Left ventricle myocardium superior (tissue), 1 donor: ENCODE data around the gene BARX1. TPM values are rescaled to one million over a fixed set of nuclear protein-coding genes. Genes with fewer than 3 reads are reported as not detected.
A peak's percentile ranks its signal among the peaks of the same experiment; 100 is the strongest.
"Not testable (repeated sequence)": the region's sequence is repeated elsewhere in the genome, so short reads cannot be mapped to it uniquely, and the experiment has no call there.

Source experiments
- ATAC-seq: fragments of 200-7000 bp; cut with Tn5 transposase; one replicate; pipeline ENCODE4 v1.9.1; 2020; ENCODE audit warnings: mild to moderate bottlenecking, moderate library complexity
- DNase-seq: peaks from one replicate; pipeline ENCODE4 v3.0.0-alpha.2; 2020
- intact Hi-C: fragments of 100-400 bp; cut with micrococcal nuclease; formaldehyde crosslinking; loops from one replicate; pipeline ENCODE4 v1.11.0; 2022
- total RNA-seq: library from RNA; stranded (reverse); fragmentation: NEBNext Ultra II Directional; extraction: Animal tissue kit (Norgen Biotek cat#: 25700); gene quantifications from one replicate; pipeline ENCODE4 v1.2.1, GENCODE V29; 2021
- donor health status: DM: no; HTN: yes; CAD: no; lungs with severe emphysema.

The BARX1 gene
- total RNA-seq, 1 donor from 2014 or later: not detected

DNA sequence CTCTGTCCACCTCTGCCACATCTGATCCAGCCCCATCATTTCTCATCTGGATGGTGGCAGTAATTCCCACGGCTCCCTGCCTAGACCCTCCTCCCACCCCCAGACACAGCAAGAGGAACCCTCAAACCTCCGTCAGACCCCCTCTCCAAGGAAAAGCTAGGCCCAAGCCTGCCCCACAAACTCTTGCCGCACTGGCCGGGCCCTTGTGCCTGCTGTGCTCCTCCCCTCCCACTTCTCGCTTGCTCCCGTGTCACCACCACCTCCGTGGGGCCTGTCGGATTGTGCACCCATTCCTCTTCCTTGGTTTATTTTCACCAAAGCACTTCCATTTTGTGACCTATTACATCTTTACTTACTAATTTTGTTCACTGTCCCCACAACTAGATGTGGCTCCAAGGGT, 14.2 kb downstream of the BARX1 start:
- no peak for ATAC-seq
- intact Hi-C loops: no loop called here
- no peak for DNase-seq

DNA sequence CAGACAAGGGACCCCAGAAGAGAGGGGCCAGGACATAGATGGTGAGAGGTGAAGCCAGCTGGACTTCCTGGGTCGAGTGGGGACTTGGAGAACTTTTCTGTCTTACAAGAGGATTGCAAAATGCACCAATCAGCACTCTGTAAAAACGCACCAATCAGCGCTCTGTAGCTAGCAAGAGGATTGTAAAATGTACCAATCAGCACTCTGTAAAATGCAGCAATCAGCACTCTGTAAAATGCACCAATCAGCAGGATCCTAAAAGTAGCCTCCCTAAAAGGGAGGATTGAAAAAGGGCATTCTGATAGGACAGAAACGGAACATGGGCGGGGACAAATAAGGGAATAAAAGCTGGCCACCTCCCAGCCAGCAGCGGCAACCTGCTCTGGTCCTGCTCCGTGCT, 15.6 kb downstream of the BARX1 start:
- intact Hi-C loops, DNase-seq, ATAC-seq: not testable (repeated sequence)

DNA sequence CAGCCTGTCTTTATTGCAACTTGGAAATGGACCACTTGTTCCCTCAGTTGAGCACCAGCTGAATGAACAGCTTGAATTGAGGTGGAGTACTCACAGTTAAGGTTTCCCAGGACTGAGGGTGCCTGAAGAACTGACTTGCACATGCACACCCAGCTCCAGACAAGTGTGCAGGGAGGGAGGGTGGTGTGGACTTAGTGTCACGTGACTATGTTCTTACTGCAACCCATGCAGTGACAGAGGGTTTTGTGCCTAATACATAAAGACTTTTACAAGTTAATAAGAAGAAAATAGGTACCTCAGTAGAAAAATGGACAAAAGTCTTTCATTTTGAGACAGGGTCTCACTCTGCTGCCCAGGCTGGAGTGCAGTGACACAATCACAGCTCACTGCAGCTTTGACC, 18.0 kb downstream of the BARX1 start:
- DNase-seq (no peak), ATAC-seq (no peak)
- intact Hi-C loops: no loop called here

GRCh38 chr9:93931905-93932304, 23.2 kb downstream of the BARX1 start:
- intact Hi-C loops: no loop called here
- no peak for ATAC-seq

GRCh38 chr9:93930070-93930469, 25.1 kb downstream of the BARX1 start:
- DNase-seq (no peak), ATAC-seq (no peak)
- intact Hi-C loops: no loop called here

More at GRCh38 chr9:93931905-93932304, 23.2 kb downstream of the BARX1 start:
- DNase-seq: no peak

DNA sequence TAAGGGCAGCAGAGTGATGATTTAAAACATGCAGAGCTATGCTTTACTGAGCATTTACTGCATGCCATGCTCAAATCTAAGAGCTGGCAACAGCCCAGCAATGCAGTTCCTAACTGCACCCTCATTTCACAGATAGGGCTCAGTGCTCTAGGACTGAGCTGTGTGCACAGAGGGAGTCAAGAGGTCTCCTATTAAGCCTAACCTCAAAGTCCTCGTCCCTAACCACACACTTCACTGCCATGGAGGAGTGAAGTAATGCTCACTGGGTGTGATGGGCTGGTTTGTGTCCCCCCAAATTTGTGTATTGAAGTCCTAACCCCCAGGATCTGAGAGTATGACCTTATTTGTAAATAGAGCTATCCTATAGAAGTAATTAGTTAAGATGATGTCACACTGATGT, 25.9 kb downstream of the BARX1 start:
- DNase-seq (no peak), ATAC-seq (no peak)
- intact Hi-C loops: no loop called here

- ATAC-seq (no peak), DNase-seq (no peak)
- intact Hi-C loops: no loop called here
These were observed 32.6 kb downstream of the BARX1 start for GRCh38 chr9:93922535-93922934.

DNA sequence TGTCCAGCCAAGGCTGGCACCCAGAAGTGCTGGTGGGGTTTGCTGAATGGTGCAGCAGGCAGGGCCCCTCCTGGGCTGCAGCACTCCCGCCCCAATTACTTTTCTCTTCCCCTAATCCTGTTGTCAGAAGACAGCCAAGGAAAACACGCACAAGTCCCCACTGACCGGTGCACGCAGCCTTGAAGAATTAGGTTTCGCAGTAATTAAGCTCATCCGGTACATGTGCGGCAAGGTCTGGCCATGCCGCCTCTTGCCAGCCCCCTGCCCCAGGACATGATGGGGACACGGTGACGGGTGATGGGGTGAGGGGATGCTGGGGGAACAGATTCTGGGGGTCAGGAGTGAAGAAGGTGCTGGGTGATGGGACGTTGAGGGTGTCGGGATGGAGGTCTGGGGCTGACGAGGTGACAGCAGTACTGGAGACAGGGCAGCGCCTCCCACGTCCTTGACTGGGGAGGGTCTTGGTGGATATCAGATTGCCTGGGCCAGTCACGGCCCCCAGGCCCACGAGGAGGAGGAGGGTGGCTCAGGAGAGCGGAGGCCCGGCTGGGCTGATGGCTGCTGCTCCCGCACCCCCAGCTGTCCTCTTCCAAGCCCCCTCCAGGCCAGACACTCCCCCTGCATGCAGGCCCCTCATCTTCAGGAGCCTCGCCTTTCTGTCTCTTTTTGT, 34.9 kb downstream of the BARX1 start:
- no peak for ATAC-seq
- no peak for DNase-seq
- intact Hi-C loops: no loop called here

DNA sequence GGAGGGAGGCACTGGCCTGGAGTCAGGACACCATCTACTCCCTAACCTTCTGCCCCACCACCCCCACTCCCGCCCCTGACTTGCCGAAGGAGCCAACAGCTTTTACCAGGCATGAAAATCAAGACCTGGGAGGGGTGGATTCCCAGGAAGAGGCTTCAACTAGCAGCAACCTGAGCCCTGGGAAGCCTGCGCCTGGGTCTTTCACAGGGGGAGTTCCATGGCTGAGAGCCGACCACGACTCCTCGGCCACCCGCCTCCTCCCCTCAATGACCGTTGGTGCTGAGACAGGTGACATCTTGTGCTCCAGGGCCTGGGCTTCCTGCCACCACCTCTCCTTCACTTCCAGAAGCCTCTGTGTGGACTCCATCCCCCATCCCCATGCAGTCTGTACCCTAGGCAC, 37.1 kb downstream of the BARX1 start:
- intact Hi-C loops: no loop called here
- ATAC-seq: no peak

GRCh38 chr9:93917121-93917853, 37.9 kb downstream of the BARX1 start:
- ATAC-seq (no peak), DNase-seq (no peak)
- intact Hi-C loops: no loop called here

More for the DNA sequence above, 37.1 kb downstream of the BARX1 start:
- no peak for DNase-seq

GRCh38 chr9:93916358-93916757, 38.8 kb downstream of the BARX1 start:
- DNase-seq (no peak), ATAC-seq (no peak)
- intact Hi-C loops: no loop called here

DNA sequence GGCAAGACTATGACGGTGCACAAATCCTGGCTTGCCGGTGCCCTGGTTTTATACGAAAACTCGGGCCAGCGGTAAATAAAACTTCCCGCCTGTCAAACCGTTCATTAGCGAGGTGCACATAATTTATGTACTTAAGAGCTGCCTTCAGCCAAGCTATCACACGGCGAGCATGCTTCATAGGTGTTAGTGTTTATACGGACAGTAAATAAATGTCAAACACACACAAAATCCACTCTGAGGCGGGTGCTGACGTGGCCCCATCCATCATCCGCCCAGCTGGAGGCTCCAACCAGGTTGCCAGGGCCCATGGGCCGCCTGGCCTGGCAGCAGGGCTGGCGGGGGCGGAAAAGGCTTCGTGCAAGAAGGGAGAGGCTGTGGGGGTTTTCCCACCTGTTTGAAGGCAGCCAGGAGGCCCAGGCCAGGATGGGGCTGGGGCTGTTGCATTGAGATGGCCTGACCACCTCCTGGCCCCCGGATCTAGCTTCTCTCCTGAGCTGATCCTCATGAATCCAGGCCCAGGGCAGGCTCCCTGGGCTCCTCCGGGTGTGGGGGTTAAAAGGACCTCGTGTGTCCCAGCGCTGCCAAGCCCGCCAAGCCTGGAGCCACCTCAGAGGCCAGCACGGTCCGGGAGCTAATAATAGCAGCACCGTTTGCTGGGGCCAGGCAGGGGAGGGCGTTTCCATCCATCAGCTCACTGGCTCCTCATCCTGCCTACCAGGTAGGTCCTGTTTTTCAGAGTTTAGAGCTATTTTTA, 43.2 kb downstream of the BARX1 start:
- intact Hi-C loops: no loop called here
- ATAC-seq (peak; percentile 97), DNase-seq (peak; percentile 78)

DNA sequence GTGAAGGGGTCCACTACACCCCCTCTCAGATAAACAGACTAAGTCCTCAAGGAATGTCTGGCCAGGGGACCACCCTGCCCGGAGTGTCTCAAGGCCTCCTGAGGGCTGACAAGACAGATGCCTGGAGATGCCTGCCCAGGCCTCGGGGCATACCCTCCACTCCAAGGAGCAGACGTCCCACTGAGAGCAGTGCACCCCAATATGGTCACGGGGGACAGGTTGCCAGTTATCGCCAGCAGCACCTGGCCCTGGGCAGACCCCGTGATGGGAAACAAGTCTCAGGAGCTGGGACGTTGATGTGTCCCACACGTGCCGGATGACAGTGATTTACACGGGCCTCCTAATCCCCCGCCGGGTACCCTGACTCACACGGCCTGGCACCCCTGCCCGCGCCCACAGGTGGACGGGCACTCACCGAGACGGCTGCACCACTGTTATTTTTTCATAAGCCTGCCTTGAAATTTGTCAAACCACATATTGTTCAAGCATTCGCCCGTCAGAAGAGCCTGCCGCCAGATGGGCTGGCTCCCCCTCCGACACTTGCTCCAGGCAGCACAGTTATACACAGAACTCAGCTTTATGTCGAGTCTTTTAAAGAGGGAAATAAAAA, 43.9 kb downstream of the BARX1 start:
- ATAC-seq: no peak
- DNase-seq: no peak
- intact Hi-C loops: no loop called here

DNA sequence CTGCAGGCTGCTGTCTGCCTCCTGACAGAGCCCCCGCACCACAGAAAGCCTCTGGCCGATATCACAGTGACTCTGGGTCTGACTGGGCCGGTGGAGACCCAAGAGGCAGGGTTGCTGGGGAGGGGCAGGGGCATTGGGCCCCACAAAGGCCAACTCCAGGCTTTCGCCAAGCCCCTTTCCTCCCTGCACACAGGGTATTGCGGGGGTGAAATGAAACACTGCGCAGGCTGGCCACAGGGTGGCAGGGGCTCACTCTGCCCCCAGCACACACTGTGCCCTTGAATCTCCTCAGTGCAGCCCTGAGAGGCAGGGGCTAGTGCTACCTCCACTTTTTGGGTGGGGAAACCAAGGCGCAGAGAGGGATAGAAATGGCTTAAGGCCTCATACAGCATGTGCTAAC, 44.6 kb downstream of the BARX1 start:
- intact Hi-C loops: no loop called here
- ATAC-seq (no peak), DNase-seq (no peak)

DNA sequence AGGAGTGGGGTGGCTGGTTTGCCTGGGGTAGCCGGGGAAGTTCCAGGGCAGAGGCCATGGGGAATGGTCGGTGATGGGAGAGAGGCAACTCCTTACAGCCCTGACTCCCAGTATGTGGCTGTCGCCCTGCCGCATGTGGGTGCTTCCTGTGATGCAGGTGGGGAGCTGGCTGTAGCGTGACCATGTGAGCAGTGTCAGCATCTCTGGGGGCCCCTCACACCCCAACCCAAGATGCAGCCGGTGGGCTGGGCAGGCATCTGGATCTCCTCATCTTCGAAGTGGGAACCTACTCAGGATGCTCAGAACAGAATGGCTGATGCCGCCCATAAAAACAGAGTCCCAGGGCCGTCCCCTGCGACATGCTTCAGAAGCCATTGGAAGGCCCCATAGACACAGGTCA, 45.0 kb downstream of the BARX1 start:
- intact Hi-C loops: no loop called here
- no peak for DNase-seq
- no peak for ATAC-seq

GRCh38 chr9:93909242-93909616, 45.9 kb downstream of the BARX1 start:
- DNase-seq (no peak), ATAC-seq (no peak)
- intact Hi-C loops: no loop called here

DNA sequence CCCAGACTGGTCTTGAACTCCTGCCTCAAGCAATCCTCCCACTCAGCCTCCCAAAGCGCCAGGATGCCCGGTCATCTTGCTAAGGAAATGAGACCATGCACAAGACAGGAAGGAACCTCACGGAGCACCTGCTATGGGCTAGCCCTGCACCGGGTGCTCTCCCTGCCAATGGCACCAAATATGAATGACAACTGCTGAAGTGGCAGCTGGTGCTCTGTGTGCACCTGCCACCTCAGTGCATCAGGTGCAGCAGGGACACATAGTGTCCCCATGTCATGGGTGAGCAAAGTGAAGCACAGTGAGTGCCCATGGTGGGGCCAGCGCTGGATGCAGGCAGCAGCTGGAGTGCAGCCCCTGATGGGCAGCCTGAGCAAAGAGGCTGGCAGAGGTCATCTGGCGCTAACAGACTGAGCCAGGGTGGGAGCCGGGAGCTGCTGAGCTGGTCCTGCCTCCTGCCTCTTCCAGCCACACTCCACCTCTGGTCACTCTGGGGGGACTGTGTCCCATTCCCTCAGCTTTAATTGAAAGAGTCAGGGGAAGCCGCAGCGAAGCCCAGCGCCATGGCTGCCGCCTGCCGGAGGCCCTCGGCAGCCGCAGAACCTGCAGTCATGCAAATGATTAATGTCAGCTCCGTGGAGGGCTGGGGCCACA, 46.4 kb downstream of the BARX1 start:
- ATAC-seq (no peak), DNase-seq (no peak)
- intact Hi-C loops: no loop called here

DNA sequence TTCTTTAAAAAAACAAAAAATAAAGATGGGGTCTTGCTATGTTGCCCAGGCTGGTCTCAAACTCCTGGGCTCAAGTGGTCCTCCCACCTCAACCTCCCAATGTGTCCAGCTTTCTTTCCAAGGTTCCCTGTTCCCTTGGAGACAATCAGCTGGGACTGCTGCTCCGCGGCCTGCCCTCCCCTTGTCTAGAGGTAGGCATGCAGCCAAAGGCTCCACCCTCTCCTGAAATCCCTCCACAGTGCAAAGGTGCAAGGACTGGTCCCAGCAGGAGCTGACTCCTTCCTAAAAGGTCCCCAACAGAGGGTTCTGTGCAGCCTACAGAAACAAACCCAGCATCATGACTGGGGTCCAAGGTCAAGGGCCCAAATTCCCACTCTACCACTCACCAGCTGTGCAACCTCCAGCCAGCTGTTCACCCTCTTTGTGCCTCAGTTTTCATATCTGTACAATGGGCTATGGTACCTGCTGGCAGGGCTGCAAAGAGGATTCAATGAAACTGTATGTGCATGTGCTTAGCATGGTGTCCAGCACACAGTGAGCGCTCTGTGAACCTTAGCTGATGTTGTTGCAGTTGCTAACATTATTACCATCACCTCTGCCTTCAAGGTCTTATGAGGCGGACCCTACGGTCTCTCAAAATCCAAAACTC, 47.5 kb downstream of the BARX1 start:
- intact Hi-C loops: no loop called here
- no peak for ATAC-seq
- no peak for DNase-seq
